ENCODE results near the gene KAZALD1.
A peak's percentile ranks its signal among the peaks of the same experiment; 100 is the strongest.

The KAZALD1 gene

GRCh38 chr10:101052285-101052684 is 9.5 kb upstream of the KAZALD1 start:
- no peaks in the 10 kb centered on the region for H3K9me3 Mint-ChIP-seq
- ATAC-seq: no peak
- no peaks in the 10 kb centered on the region for H3K36me3 Mint-ChIP-seq (ENCODE audit: low read depth)
- DNase-seq: no peak
- H3K4me3 Mint-ChIP-seq: no peak overlapping the region
- H3K27me3 Mint-ChIP-seq: peaks cover 37% of the 10 kb centered on the region
- peaks cover 9% of the 10 kb centered on the region for H3K4me1 Mint-ChIP-seq
- no peak overlapping the region for H3K27ac Mint-ChIP-seq

GRCh38 chr10:101053516-101053915 is 8.3 kb upstream of the KAZALD1 start:
- peaks cover 8% of the 10 kb centered on the region for H3K4me1 Mint-ChIP-seq
- H3K4me3 Mint-ChIP-seq: no peak overlapping the region
- H3K27ac Mint-ChIP-seq: no peak overlapping the region
- no peak for DNase-seq
- no peak for ATAC-seq
- no peaks in the 10 kb centered on the region for H3K9me3 Mint-ChIP-seq
- no peaks in the 10 kb centered on the region for H3K36me3 Mint-ChIP-seq (ENCODE audit: low read depth)
- H3K27me3 Mint-ChIP-seq: peaks cover 25% of the 10 kb centered on the region

GRCh38 chr10:101054351-101054750 is 7.4 kb upstream of the KAZALD1 start:
- H3K27ac Mint-ChIP-seq: no peak overlapping the region
- DNase-seq: no peak
- H3K4me3 Mint-ChIP-seq: no peak overlapping the region
- no peak for ATAC-seq
- peaks cover 17% of the 10 kb centered on the region for H3K27me3 Mint-ChIP-seq
- peaks cover 11% of the 10 kb centered on the region for H3K4me1 Mint-ChIP-seq
- H3K36me3 Mint-ChIP-seq (ENCODE audit: low read depth): no peaks in the 10 kb centered on the region
- H3K9me3 Mint-ChIP-seq: no peaks in the 10 kb centered on the region

GRCh38 chr10:101054876-101055275 is 6.9 kb upstream of the KAZALD1 start:
- Mint-ChIP-seq H3K9me3 (no peaks in the 10 kb centered on the region), H3K27ac (no peak overlapping the region)
- DNase-seq: no peak

GRCh38 chr10:101055411-101055810 is 6.4 kb upstream of the KAZALD1 start:
- no peak overlapping the region for H3K27ac Mint-ChIP-seq
- DNase-seq (no peak), ATAC-seq (no peak)
- H3K4me3 Mint-ChIP-seq: no peak overlapping the region
- H3K27me3 Mint-ChIP-seq: peaks cover 9% of the 10 kb centered on the region
- H3K9me3 Mint-ChIP-seq: no peaks in the 10 kb centered on the region
- no peaks in the 10 kb centered on the region for H3K36me3 Mint-ChIP-seq (ENCODE audit: low read depth)
- H3K4me1 Mint-ChIP-seq: peaks cover 15% of the 10 kb centered on the region

More at GRCh38 chr10:101054876-101055275, 6.9 kb upstream of the KAZALD1 start:
- H3K36me3 Mint-ChIP-seq (ENCODE audit: low read depth): no peaks in the 10 kb centered on the region
- ATAC-seq: no peak
- H3K27me3 Mint-ChIP-seq: peaks cover 11% of the 10 kb centered on the region
- H3K4me1 Mint-ChIP-seq: peaks cover 13% of the 10 kb centered on the region
- H3K4me3 Mint-ChIP-seq: no peak overlapping the region

- no peaks in the 10 kb centered on the region for H3K36me3 Mint-ChIP-seq (ENCODE audit: low read depth)
- DNase-seq (no peak), ATAC-seq (no peak)
- no peak overlapping the region for H3K4me3 Mint-ChIP-seq
- H3K27me3 Mint-ChIP-seq: no peaks in the 10 kb centered on the region
- no peaks in the 10 kb centered on the region for H3K9me3 Mint-ChIP-seq
- H3K4me1 Mint-ChIP-seq: peaks cover 18% of the 10 kb centered on the region
- no peak overlapping the region for H3K27ac Mint-ChIP-seq
These were observed 5.2 kb upstream of the KAZALD1 start for GRCh38 chr10:101056365-101057151.

GRCh38 chr10:101060036-101060950 is 1.5 kb upstream of the KAZALD1 start:
- no peaks in the 10 kb centered on the region for H3K36me3 Mint-ChIP-seq (ENCODE audit: low read depth)
- no peaks in the 10 kb centered on the region for H3K9me3 Mint-ChIP-seq
- H3K27ac Mint-ChIP-seq: peak overlapping the region; percentile 98
- ATAC-seq (peak; percentile 74), DNase-seq (peak; percentile 95)
- peaks cover 29% of the 10 kb centered on the region for H3K4me1 Mint-ChIP-seq
- H3K27me3 Mint-ChIP-seq: peaks cover 22% of the 10 kb centered on the region
- peak overlapping the region; percentile 84 for H3K4me3 Mint-ChIP-seq

GRCh38 chr10:101060951-101061623 is 702 bp upstream of the KAZALD1 start:
- DNase-seq (peak; percentile 95), ATAC-seq (peak; percentile 65)
- peaks cover 30% of the 10 kb centered on the region for H3K27me3 Mint-ChIP-seq
- H3K27ac Mint-ChIP-seq: peak overlapping the region; percentile 98
- no peaks in the 10 kb centered on the region for H3K36me3 Mint-ChIP-seq (ENCODE audit: low read depth)
- no peaks in the 10 kb centered on the region for H3K9me3 Mint-ChIP-seq
- H3K4me1 Mint-ChIP-seq: peaks cover 33% of the 10 kb centered on the region
- H3K4me3 Mint-ChIP-seq: peak overlapping the region; percentile 84

- Mint-ChIP-seq H3K27ac (no peak overlapping the region), H3K9me3 (no peaks in the 10 kb centered on the region), H3K4me3 (peak overlapping the region; percentile 14), H3K27me3 (peaks cover 38% of the 10 kb centered on the region), H3K4me1 (peaks cover 43% of the 10 kb centered on the region), H3K36me3 (ENCODE audit: low read depth) (no peaks in the 10 kb centered on the region)
- ATAC-seq: peak; percentile 35
- DNase-seq: peak; percentile 69
These were observed 652 bp downstream of the KAZALD1 start for GRCh38 chr10:101062232-101063049.

- Mint-ChIP-seq H3K4me3 (no peak overlapping the region), H3K36me3 (ENCODE audit: low read depth) (no peaks in the 10 kb centered on the region), H3K27ac (no peak overlapping the region), H3K27me3 (peaks cover 41% of the 10 kb centered on the region), H3K9me3 (no peaks in the 10 kb centered on the region), H3K4me1 (peaks cover 46% of the 10 kb centered on the region)
- no peak for DNase-seq
- no peak for ATAC-seq
These were observed 1.3 kb downstream of the KAZALD1 start for GRCh38 chr10:101063050-101063525.

- Mint-ChIP-seq H3K27me3 (peaks cover 41% of the 10 kb centered on the region), H3K4me3 (peak overlapping the region; percentile 12), H3K9me3 (no peaks in the 10 kb centered on the region), H3K4me1 (peaks cover 42% of the 10 kb centered on the region), H3K27ac (no peak overlapping the region), H3K36me3 (ENCODE audit: low read depth) (no peaks in the 10 kb centered on the region)
- DNase-seq (no peak), ATAC-seq (no peak)
These were observed 2.0 kb downstream of the KAZALD1 start for GRCh38 chr10:101063548-101064414.

GRCh38 chr10:101064415-101065030 is 2.7 kb downstream of the KAZALD1 start:
- Mint-ChIP-seq H3K4me3 (peak overlapping the region; percentile 12), H3K36me3 (ENCODE audit: low read depth) (no peaks in the 10 kb centered on the region), H3K27ac (no peak overlapping the region), H3K27me3 (peaks cover 41% of the 10 kb centered on the region), H3K4me1 (peaks cover 38% of the 10 kb centered on the region), H3K9me3 (no peaks in the 10 kb centered on the region)
- ATAC-seq (no peak), DNase-seq (no peak)
